ENCODE data around the gene FOXL3. TPM values are rescaled to one million over a fixed set of nuclear protein-coding genes. Genes with fewer than 3 reads are reported as not detected.

The FOXL3 gene
- total and polyA plus RNA-seq, 2 experiments from 2014 or later, result not detected

DNA sequence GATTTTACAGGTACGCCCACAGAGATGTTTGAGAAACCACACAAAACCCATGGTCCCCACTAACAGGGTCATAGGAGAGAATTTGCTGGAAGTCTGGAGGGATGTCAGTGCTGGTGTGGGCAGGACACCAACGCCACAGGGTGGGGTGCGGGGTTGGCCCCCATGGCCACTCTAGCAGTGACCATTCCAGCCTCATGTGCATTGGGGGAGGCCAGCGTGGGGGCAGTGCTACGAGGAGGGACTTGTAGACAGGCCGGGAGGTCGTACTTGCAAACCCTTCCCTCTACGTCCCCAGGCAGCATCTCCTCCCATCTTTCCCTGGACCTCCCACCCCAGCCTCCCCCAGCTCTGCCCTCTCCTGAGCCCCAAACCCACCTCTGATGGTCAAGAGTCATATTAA is 34.0 kb downstream of the FOXL3 start:
- no peak overlapping the region for H2AFZ ChIP-seq
- no peak overlapping the region for H3K27ac ChIP-seq (ENCODE audit: low read depth)
- peaks cover 2% of the 10 kb centered on the region; the same call in 1 of the 3 replicates for H3K9me3 Mint-ChIP-seq
- TF ChIP-seq POLR2AphosphoS5 (IDR thresholded peaks at IDR 0.05; ENCODE audit: low read depth) (no peak), CREB1 (CRISPR knock-in tag; IDR thresholded peaks at IDR 0.05; ENCODE audit: low read depth) (no peak), EZH2phosphoT487 (IDR thresholded peaks at IDR 0.05; ENCODE audit: unreplicated experiment) (no peak), JUNB (IDR thresholded peaks at IDR 0.05; ENCODE audit: unreplicated experiment) (no peak), NANOG (IDR thresholded peaks at IDR 0.05; ENCODE audit: borderline replicate concordance) (no peak)
- TF ChIP-seq, protein P1, sequence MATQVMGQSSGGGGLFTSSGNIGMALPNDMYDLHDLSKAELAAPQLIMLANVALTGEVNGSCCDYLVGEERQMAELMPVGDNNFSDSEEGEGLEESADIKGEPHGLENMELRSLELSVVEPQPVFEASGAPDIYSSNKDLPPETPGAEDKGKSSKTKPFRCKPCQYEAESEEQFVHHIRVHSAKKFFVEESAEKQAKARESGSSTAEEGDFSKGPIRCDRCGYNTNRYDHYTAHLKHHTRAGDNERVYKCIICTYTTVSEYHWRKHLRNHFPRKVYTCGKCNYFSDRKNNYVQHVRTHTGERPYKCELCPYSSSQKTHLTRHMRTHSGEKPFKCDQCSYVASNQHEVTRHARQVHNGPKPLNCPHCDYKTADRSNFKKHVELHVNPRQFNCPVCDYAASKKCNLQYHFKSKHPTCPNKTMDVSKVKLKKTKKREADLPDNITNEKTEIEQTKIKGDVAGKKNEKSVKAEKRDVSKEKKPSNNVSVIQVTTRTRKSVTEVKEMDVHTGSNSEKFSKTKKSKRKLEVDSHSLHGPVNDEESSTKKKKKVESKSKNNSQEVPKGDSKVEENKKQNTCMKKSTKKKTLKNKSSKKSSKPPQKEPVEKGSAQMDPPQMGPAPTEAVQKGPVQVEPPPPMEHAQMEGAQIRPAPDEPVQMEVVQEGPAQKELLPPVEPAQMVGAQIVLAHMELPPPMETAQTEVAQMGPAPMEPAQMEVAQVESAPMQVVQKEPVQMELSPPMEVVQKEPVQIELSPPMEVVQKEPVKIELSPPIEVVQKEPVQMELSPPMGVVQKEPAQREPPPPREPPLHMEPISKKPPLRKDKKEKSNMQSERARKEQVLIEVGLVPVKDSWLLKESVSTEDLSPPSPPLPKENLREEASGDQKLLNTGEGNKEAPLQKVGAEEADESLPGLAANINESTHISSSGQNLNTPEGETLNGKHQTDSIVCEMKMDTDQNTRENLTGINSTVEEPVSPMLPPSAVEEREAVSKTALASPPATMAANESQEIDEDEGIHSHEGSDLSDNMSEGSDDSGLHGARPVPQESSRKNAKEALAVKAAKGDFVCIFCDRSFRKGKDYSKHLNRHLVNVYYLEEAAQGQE (IDR thresholded peaks at IDR 0.05; ENCODE audit: unreplicated experiment), result no peak
- TF ChIP-seq, protein P2, sequence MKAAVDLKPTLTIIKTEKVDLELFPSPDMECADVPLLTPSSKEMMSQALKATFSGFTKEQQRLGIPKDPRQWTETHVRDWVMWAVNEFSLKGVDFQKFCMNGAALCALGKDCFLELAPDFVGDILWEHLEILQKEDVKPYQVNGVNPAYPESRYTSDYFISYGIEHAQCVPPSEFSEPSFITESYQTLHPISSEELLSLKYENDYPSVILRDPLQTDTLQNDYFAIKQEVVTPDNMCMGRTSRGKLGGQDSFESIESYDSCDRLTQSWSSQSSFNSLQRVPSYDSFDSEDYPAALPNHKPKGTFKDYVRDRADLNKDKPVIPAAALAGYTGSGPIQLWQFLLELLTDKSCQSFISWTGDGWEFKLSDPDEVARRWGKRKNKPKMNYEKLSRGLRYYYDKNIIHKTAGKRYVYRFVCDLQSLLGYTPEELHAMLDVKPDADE (IDR thresholded peaks at IDR 0.05), result no peak
- no peaks in the 10 kb centered on the region for H3K36me3 ChIP-seq (ENCODE audit: insufficient read depth)
- no peaks in the 10 kb centered on the region for H3K9me2 ChIP-seq (ENCODE audit: insufficient read depth)
- H3K27me3 Mint-ChIP-seq (ENCODE audit: insufficient read depth, low read depth, poor library complexity), result peaks cover 8% of the 10 kb centered on the region
- no peaks in the 10 kb centered on the region for H4K20me1 ChIP-seq (replicated peaks; ENCODE audit: insufficient read depth)
- no peaks in the 10 kb centered on the region for H3K79me2 ChIP-seq (replicated peaks; ENCODE audit: insufficient read depth)
- no peak overlapping the region for H3K4me3 ChIP-seq
- no peak overlapping the region for H3K4me3 Mint-ChIP-seq
- H3K27me3 ChIP-seq (ENCODE audit: insufficient read depth), result no peaks in the 10 kb centered on the region
- H3K36me3 Mint-ChIP-seq (ENCODE audit: low read depth), result no peaks in the 10 kb centered on the region
- no peaks in the 10 kb centered on the region for H3F3A ChIP-seq (replicated peaks; ENCODE audit: low read depth)
- no peaks in the 10 kb centered on the region; the same call in 2 of the 3 replicates for H3K4me1 Mint-ChIP-seq
- no peak for DNase-seq (ENCODE audit: low spot score)
- H3K4me1 ChIP-seq (ENCODE audit: insufficient read depth), result no peaks in the 10 kb centered on the region
- H3K4me2 ChIP-seq, result no peak overlapping the region
- no peak overlapping the region for H3K27ac Mint-ChIP-seq
- ATAC-seq, result no peak

DNA sequence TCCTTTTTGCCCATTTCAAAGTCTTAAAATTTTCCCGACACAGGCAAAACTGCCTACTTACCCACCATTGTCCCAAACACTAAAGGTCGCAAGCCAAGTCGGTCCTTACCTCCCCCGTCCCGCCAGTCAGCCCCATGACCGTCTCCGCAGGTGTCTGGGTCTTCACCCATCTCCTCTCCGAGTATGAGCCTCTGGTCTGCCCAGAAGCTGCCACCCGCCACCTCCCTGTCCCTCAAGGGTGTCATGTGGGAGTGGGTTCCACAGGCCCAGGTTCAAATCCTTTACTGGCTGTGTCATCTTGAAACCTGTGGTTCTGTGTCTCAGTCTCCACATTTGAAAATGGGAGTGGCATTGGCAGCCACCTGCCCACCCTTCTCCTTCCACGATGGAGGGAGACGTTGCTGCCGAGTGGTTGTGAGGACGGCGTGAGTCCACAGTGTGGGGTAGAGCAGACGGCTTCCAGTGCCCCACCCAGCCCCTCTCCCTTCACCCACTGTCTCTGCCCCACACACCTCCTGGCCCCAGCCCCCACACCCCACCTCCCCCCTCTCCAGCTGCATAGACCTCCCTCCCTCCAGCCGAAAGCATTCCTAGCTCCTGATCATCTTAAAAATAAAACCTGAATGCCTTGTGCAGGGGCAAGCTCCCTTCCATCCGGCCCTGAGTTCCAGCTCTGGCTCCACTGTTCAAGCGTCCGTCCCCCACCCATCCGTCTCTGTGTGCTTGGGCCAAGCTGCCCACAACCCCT is 35.3 kb downstream of the FOXL3 start:
- Histone ChIP-seq H4K20me1 (replicated peaks; ENCODE audit: insufficient read depth) (no peaks in the 10 kb centered on the region), H3K79me2 (replicated peaks; ENCODE audit: insufficient read depth) (no peaks in the 10 kb centered on the region), H2AFZ (no peak overlapping the region), H3K4me1 (ENCODE audit: insufficient read depth) (no peaks in the 10 kb centered on the region), H3K4me2 (no peak overlapping the region), H3F3A (replicated peaks; ENCODE audit: low read depth) (no peaks in the 10 kb centered on the region), H3K36me3 (ENCODE audit: insufficient read depth) (no peaks in the 10 kb centered on the region), H3K27me3 (ENCODE audit: insufficient read depth) (no peaks in the 10 kb centered on the region), H3K9me2 (ENCODE audit: insufficient read depth) (no peaks in the 10 kb centered on the region), H3K4me3 (no peak overlapping the region), H3K27ac (ENCODE audit: low read depth) (no peak overlapping the region)
- Mint-ChIP-seq H3K9me3 (peaks cover 2% of the 10 kb centered on the region; the same call in 1 of the 3 replicates), H3K4me1 (no peaks in the 10 kb centered on the region; the same call in 2 of the 3 replicates), H3K27me3 (ENCODE audit: insufficient read depth, low read depth, poor library complexity) (peaks cover 5% of the 10 kb centered on the region), H3K27ac (no peak overlapping the region), H3K4me3 (no peak overlapping the region), H3K36me3 (ENCODE audit: low read depth) (no peaks in the 10 kb centered on the region)
- ATAC-seq, result no peak
- TF ChIP-seq, protein P2 (IDR thresholded peaks at IDR 0.05), result no peak
- no peak for TF ChIP-seq CREB1 (CRISPR knock-in tag; IDR thresholded peaks at IDR 0.05; ENCODE audit: low read depth)
- DNase-seq (ENCODE audit: low spot score), result no peak

Data from GM23338 (cell line).